Activated naive CD4-positive, alpha-beta T cell treated with anti-CD3 and anti-CD28 coated beads, Interleukin-2, amount 50 U/mL, for 72 hours (primary cell): ENCODE measurements around the gene PARP2. TPM values are rescaled to one million over a fixed set of nuclear protein-coding genes. Genes with fewer than 3 reads are reported as not detected.

Experiments
- total RNA-seq, 2 donors: library from RNA; stranded (reverse); gene quantifications; one replicate each; pipeline ENCODE4 v1.2.3, GENCODE V29; 2022

PARP2 gene
- total RNA-seq, 2 donors from 2014 or later: 45.9 to 121 TPM

Other genes starting within 250 kb of the PARP2 start
- not detected for gene OR4K17, start 232.9 kb upstream of the PARP2 start, total RNA-seq
- not detected for gene OR4N5, start 204.8 kb upstream of the PARP2 start, total RNA-seq
- not detected for gene OR11G2, start 152.7 kb upstream of the PARP2 start, total RNA-seq
- gene OR11H6, start 119.9 kb upstream of the PARP2 start, total RNA-seq: not detected
- gene OR11H7, start 114.7 kb upstream of the PARP2 start, total RNA-seq: not detected
- gene OR11H4, start 104.3 kb upstream of the PARP2 start, total RNA-seq: not detected
- gene TTC5, start 37.7 kb upstream of the PARP2 start, total RNA-seq: 10 to 100 TPM in 1 of 2 donors, 1 to 10 TPM in 1; 5.7 to 21.6 TPM
- 100 to 1,000 TPM in 1 of 2 donors, 10 to 100 TPM in 1; 56.8 to 122 TPM for gene CCNB1IP1, start 10.4 kb upstream of the PARP2 start, total RNA-seq
- gene TEP1, start 69.9 kb downstream of the PARP2 start, total RNA-seq: 10 to 100 TPM; 43.3 to 69.8 TPM
- gene KLHL33, start 92.5 kb downstream of the PARP2 start, total RNA-seq: under 1 TPM; 0.04 to 0.09 TPM
- 10 to 100 TPM; 43.3 to 58.6 TPM for gene OSGEP, start 111.2 kb downstream of the PARP2 start, total RNA-seq
- 100 to 1,000 TPM; 171 to 234 TPM for gene APEX1, start 111.6 kb downstream of the PARP2 start, total RNA-seq
- gene PIP4P1, start 117.8 kb downstream of the PARP2 start, total RNA-seq: 10 to 100 TPM; 29.1 to 90.2 TPM
- gene PNP, start 125.8 kb downstream of the PARP2 start, total RNA-seq: 100 to 1,000 TPM; 167 to 241 TPM
- gene RNASE10, start 161.9 kb downstream of the PARP2 start, total RNA-seq: under 1 TPM; 0.43 to 0.71 TPM
- not detected for gene RNASE9, start 217.4 kb downstream of the PARP2 start, total RNA-seq
- not detected for gene RNASE11, start 244.4 kb downstream of the PARP2 start, total RNA-seq
- gene RNASE12, start 247.7 kb downstream of the PARP2 start, total RNA-seq: not detected